Gastroesophageal sphincter (tissue), 4 donors: ENCODE measurements around the gene MYBBP1A. TPM values are rescaled to one million over a fixed set of nuclear protein-coding genes. Genes with fewer than 3 reads are reported as not detected.

Source experiments
- ATAC-seq: fragments of 150-250 bp; one replicate; pipeline ENCODE4 v1.9.1; 2016; ENCODE audit warnings: mild to moderate bottlenecking, moderate library complexity
- H3K27ac ChIP-seq, 4 donors: fragments of 200-600 bp; sonication (generic) in 3 of 4; 1 replicate in 3 of 4; 2 replicates in 1 of 4; pipeline ENCODE4 v1.5.1; 2016 to 2019
- H3K27me3 ChIP-seq: fragments of 200-600 bp; sonication (generic); one replicate; pipeline ENCODE4 v1.5.1; 2019
- H3K36me3 ChIP-seq, 2 donors: fragments of 200-600 bp; sonication (generic); one replicate each; pipeline ENCODE4 v1.5.1; 2019; ENCODE audit warnings: control low read depth in 1 of 2
- H3K4me1 ChIP-seq, 3 donors: fragments of 200-600 bp; sonication (generic); 1 replicate in 2 of 3; 2 replicates in 1 of 3; pipeline ENCODE4 v1.5.1; 2016 to 2019; ENCODE audit warnings: control low read depth in 2 of 3
- H3K4me3 ChIP-seq, 2 donors: fragments of 200-600 bp; sonication (generic); one replicate each; pipeline ENCODE4 v1.5.1; 2019; ENCODE audit warnings: mild to moderate bottlenecking in 1 of 2, moderate library complexity in 1 of 2
- H3K9me3 ChIP-seq, 3 donors: fragments of 200-600 bp; sonication (generic); one replicate each; pipeline ENCODE4 v1.5.1; 2017 to 2019; ENCODE audit warnings: control low read depth in 2 of 3
- EP300 ChIP-seq: sonication (generic); formaldehyde crosslinking; IDR thresholded peaks from one replicate; pipeline ENCODE4 v1.6.1; 2017; ENCODE audit warnings: antibody characterized with exemption, mild to moderate bottlenecking
- POLR2A ChIP-seq, 2 donors: fragments of 450-650 bp; IDR thresholded peaks; one replicate each; pipeline ENCODE4 v1.6.1; 2017; ENCODE audit warnings: antibody characterized with exemption in 2 of 2, mild to moderate bottlenecking in 2 of 2, moderate library complexity in 1 of 2
- POLR2AphosphoS5 ChIP-seq: sonication (generic); formaldehyde crosslinking; IDR thresholded peaks from one replicate; pipeline ENCODE4 v1.6.1; 2017; ENCODE audit warnings: antibody characterized with exemption
- WGBS, 2 donors: methylation state at CpG; one replicate each; pipeline ENCODE4 v1.1.5; 2018; ENCODE audit warnings: low coverage in 1 of 2; 5-methylcytosine and 5-hydroxymethylcytosine counted together
- total RNA-seq, 4 donors: library from RNA; depleted of rRNA; stranded (reverse); fragments of >200 nt; gene quantifications; one replicate each; pipeline ENCODE4 v1.1.0, GENCODE V29; 2016
- TF ChIP-seq, protein P1 (sequence below), 4 experiments: fragments of 200-600 bp in 2 of 4; fragments of 450-650 bp in 2 of 4; sonication (generic) in 1 of 4; IDR thresholded peaks; one replicate each; pipeline ENCODE4 v1.5.1; 2017 to 2019; ENCODE audit warnings: antibody characterized with exemption in 4 of 4, mild to moderate bottlenecking in 2 of 4, moderate library complexity in 2 of 4

The MYBBP1A gene
- total RNA-seq, 4 donors from 2014 or later, result 19.1 to 46.4 (median 40.9) TPM

DNA sequence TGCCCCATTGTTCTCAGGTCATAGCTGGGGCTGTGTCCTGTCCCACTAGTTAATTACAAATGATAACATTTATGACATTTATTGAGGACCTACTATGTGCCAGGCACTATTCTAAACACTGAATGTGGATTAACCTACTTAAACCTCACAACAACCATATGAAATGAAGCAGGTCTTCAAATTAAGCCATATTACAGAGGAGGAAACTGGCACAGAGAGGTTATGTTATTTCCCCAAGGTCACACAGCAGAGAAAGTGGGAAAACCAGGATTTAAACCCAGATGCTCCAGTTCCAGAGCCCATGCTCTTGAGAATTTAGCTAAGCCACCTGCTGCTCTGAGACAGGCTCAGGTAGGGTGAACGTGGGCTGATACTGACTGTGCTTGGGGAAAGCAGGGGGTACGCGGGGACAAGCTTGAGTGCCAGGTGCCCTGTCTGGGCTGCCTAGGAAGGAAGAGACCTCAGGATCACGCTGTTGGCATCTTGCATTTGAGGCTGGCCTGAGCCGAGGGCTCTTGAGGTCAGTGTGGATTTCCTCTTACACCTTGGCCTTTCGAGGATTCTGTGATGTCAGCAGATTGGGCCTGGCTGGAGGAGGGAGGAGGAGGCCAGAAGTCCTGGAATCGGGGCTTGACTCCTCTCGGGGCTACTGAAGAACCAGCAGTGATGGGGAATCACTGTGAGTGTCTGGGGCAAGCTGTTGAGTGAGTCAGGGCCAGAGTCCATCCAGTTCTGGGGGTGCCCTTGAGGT, 47.6 kb downstream of the MYBBP1A start:
- H3K4me1 ChIP-seq, result peaks cover 0 to 59% (median 3%) of the 10 kb centered on the region in 3 donors
- ATAC-seq, result no peak
- TF ChIP-seq POLR2A (IDR thresholded peaks at IDR 0.05), result no peak
- TF ChIP-seq, protein P1, sequence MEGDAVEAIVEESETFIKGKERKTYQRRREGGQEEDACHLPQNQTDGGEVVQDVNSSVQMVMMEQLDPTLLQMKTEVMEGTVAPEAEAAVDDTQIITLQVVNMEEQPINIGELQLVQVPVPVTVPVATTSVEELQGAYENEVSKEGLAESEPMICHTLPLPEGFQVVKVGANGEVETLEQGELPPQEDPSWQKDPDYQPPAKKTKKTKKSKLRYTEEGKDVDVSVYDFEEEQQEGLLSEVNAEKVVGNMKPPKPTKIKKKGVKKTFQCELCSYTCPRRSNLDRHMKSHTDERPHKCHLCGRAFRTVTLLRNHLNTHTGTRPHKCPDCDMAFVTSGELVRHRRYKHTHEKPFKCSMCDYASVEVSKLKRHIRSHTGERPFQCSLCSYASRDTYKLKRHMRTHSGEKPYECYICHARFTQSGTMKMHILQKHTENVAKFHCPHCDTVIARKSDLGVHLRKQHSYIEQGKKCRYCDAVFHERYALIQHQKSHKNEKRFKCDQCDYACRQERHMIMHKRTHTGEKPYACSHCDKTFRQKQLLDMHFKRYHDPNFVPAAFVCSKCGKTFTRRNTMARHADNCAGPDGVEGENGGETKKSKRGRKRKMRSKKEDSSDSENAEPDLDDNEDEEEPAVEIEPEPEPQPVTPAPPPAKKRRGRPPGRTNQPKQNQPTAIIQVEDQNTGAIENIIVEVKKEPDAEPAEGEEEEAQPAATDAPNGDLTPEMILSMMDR (IDR thresholded peaks at IDR 0.05), result no peak
- H3K36me3 ChIP-seq, result no peaks in the 10 kb centered on the region
- H3K9me3 ChIP-seq, result no peaks in the 10 kb centered on the region
- 85 to 88% methylated on average over 3 of the region's 8 CpGs for WGBS, 2 donors
- no peak overlapping the region for H3K4me3 ChIP-seq
- peaks cover 40% of the 10 kb centered on the region for H3K27me3 ChIP-seq
- peak overlapping the region in 3 of 4 donors; percentile 35 to 68 (median 57) for H3K27ac ChIP-seq

DNA sequence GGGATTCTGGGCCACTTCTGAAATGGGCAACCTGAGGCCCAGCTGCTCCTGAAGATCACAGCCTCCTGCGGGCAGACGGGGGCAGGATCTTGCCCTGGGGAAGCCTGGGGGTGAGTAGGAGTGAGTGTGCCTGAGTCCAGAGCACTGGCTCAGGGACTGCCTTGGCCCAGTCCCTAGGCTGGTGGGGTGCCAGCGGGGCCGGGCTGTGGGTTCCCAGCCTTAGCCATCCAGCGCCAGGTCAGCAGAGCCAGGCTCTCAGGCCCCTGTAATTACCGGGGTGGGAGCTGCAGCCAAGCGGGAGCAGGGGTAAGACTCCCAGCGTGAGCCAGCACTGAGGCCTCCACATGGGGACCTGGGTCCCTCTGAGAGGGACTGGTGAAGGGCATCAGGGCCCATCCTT, 48.3 kb downstream of the MYBBP1A start:
- 100% methylated on average over 3 of the region's 8 CpGs; no CpG with 5 or more reads in 1 of the 2 donors for WGBS, 2 donors
- Histone ChIP-seq H3K4me1 (peaks cover 0 to 52% (median 3%) of the 10 kb centered on the region in 3 donors), H3K27ac (peak overlapping the region in 1 of 4 donors; percentile 3), H3K4me3 (no peak overlapping the region), H3K9me3 (no peaks in the 10 kb centered on the region), H3K27me3 (peaks cover 47% of the 10 kb centered on the region), H3K36me3 (no peaks in the 10 kb centered on the region)
- TF ChIP-seq POLR2A (IDR thresholded peaks at IDR 0.05) (no peak), POLR2AphosphoS5 (no peak), EP300 (no peak)
- TF ChIP-seq, protein P1 (IDR thresholded peaks at IDR 0.05), result no peak
- ATAC-seq, result no peak

DNA sequence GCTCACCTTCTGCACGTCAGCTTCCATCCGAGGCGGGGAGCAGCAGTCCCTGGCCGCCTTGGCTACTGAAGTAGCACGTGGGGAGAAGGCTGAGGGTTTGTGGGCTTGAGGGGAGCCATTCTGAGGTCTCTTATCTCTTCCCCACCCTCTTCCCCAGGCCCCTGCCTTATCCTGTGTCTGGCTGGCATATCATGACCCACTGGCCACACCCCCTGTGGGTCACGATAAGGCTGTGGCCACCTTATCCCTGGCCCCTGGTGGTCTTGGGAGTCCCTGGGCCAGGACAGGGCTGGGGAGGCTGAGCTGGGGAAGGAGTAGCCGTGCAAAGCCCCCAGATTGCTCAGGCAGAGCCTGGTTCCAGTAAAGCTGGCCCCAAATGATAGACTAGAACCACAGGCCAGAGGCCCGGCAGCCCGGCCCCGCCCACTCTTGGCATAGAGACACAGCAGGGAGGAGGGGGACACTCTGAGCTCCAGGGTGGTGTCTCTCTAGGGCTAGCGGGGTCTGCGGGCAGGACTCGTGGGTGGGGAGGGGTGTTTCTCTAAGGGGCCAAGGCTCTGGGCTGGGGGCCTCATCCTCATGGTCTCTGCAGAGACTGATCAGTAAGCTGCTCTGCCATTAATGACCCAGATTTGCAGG, 48.9 kb downstream of the MYBBP1A start:
- WGBS, 2 donors, result 60% methylated on average over 6 of the region's 13 CpGs; no CpG with 5 or more reads in 1 of the 2 donors
- peaks cover 0 to 48% (median 3%) of the 10 kb centered on the region in 3 donors for H3K4me1 ChIP-seq
- H3K4me3 ChIP-seq, result no peak overlapping the region
- ATAC-seq, result no peak
- no peaks in the 10 kb centered on the region for H3K36me3 ChIP-seq
- H3K27me3 ChIP-seq, result peaks cover 53% of the 10 kb centered on the region
- peak overlapping the region in 1 of 4 donors; percentile 3 for H3K27ac ChIP-seq
- no peaks in the 10 kb centered on the region for H3K9me3 ChIP-seq
- TF ChIP-seq POLR2A (IDR thresholded peaks at IDR 0.05) (no peak), EP300 (no peak), POLR2AphosphoS5 (no peak)
- TF ChIP-seq, protein P1 (IDR thresholded peaks at IDR 0.05), result no peak

DNA sequence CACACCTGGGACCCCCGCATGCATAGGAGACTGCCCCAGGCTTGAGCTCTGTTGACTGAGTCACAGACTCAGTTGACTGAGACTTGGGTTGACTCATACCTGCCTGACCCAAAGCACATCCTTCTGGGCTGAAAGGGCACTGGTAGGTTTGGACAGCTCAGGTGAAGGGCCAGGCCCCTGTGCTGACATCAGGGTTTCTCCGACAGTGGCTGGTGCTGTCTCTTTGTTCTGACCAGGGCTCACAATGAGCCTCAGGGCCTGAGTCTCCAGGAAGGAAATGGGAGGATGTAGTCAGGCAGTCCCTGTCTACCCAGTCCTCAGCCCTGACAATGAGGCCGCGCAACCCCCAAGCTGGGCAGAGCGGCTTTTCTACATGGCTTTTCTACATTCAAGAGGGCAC, 50.0 kb downstream of the MYBBP1A start:
- WGBS, 2 donors, result no CpG with 5 or more reads among the region's 5 CpGs
- no peak for TF ChIP-seq EP300
- TF ChIP-seq, protein P1 (IDR thresholded peaks at IDR 0.05), result no peak
- TF ChIP-seq POLR2AphosphoS5, result no peak
- TF ChIP-seq POLR2A (IDR thresholded peaks at IDR 0.05), result no peak
- Histone ChIP-seq H3K9me3 (no peaks in the 10 kb centered on the region), H3K36me3 (no peaks in the 10 kb centered on the region), H3K4me3 (no peak overlapping the region), H3K27ac (peak overlapping the region in 3 of 4 donors; percentile 3 to 32 (median 14)), H3K4me1 (peaks cover 0 to 48% (median 6%) of the 10 kb centered on the region in 3 donors), H3K27me3 (peaks cover 64% of the 10 kb centered on the region)
- ATAC-seq, result no peak
